Activated CD8-positive, alpha-beta memory T cell treated with anti-CD3 and anti-CD28 coated beads, Interleukin-2, amount 50 U/mL, for 48 hours (primary cell): ENCODE data around the gene TPM3.

Source experiments
- DNase-seq: peaks from one replicate; pipeline ENCODE4 v3.0.0-alpha.2; 2020

Gene TPM3

DNA sequence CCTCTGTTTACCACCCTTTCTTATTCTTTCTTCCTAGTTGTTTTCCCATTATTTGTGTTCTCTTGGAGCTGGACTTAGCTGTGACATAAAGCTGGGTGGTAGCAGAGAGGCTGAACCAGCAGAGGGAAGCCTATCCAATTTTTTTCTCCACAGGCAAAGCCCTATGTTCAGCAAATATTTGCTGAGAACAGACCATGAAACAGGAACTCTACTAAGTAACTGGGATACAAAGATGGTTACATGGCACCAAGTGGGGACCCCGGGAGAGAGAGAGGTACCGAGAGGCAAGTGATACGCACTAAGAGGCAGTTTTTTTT, 7.6 kb upstream of the TPM3 start:
- DNase-seq: no peak

DNA sequence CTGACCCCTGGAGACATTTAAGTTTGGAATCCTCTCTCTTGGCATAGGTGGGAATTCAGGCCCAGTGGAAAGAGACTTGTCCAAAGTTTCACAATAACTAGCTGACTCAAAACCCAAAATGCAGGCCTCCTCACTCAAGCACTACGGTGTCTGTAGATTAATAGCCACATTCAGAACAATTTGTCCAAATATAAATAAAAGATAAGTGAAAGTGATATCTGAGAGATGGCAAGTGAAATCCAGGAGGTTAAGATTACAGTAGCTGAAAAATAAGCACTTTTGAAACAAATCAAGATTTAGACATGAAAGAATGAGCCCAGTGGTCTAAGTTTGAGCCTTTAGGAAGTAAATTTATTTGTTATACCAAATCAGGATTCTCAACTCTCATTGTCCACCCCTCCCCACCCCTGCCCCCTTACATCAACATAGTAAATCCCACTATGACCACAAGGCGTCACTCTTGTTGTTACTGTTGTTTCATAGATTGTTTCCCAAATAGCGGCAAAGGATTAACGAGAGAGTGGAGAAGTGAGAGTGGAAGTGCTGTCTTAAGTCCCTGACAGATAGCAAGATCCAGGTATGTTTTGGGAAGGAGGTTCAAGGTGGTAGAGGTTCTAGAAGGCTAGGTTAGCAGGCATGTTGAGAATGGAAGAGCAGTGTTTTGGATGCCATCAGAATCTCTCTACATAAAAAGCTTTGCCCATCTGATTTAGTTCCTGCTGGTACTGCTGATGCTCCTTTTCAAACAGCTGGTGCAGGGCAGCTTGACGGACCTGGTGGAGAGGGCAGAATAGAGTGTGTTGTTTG, 7.1 kb upstream of the TPM3 start:
- no peak for DNase-seq

DNA sequence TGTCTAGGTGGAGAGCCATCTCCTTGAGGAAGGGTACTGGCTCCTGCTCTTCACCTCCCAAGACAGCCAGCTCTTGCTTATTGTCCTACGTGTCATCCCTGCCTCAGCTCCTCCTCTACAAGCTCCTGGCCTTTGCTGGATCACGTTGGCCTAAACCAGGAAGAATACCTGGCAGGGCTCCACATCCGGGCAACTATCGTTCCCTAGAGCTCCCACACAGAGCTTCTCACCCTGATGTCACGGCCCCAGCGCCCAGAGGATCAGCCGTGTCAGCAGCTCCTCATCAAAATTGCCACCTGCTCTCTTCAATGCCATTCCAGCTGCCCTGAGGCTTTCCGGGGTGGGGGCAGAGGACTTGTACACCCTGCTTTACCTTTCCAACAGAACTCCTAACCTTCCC, 1.9 kb upstream of the TPM3 start:
- DNase-seq: no peak

DNA sequence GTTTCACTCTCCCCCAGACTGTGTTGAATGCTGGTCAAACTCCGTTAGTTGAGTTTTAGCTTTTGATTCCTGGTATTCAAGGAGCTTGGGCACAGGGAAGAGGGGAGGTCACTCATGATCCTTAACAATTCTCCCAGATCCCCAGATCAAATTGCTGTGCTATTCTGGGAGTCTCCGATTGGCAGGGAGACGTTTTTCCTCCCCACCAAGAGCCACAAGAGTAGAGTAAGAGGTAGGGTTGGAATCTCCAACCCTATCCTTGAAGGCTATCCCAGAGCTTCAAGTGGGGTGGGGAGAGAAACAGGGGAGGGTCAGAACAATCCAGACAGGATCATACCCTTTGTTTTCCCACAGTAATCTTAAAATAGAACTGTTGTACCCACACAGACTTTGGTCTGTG, 576 bp upstream of the TPM3 start:
- no peak for DNase-seq

DNA sequence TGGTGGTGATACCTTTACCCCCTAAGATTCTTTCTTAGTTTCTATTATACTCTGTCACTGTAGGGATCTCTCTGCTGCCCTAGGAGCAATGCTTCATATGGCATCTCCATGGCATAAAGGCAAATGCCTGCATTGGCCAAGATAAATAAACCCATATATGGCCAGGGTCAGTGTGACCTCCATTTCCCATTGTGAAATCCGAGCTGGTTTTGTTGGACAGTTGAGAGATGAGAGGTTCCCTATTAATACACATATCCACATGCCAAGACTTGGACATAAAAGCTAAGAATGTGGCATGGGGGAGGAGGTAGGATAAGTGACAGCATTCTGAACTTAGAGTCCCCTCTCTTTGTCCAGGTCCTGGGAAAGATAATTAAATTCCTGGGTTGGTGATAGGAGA, 1.4 kb downstream of the TPM3 start:
- DNase-seq: no peak

DNA sequence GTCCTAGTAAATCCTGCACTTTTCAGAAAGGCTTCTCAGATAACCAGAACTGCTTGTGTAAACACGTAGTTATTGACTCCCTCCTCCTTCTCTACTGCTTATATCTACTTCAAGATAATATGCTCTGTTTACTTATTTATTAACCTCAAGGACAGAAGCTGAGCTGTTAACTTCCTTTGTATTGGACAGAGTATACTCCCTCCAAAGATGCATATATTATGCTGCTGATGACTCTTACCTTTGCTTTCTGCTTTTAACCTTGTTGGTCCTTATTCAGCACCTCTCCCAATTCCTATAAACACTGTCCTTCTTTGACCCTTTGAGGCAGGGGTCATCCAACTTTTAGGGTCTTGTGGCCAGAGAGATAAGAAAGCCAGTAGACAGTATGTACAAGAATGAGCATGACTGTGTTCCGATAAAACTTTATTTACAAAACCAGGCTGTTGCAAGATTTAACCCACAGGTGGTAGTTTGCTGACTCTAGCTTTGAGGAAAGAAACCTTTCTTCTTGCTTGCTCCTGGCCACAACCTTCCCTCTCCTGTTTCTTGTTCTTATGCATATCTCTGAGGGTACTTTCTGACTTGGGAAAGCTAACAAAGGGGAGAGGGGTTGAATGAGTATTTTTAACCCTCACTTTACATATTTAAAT, 4.9 kb downstream of the TPM3 start:
- DNase-seq: no peak

DNA sequence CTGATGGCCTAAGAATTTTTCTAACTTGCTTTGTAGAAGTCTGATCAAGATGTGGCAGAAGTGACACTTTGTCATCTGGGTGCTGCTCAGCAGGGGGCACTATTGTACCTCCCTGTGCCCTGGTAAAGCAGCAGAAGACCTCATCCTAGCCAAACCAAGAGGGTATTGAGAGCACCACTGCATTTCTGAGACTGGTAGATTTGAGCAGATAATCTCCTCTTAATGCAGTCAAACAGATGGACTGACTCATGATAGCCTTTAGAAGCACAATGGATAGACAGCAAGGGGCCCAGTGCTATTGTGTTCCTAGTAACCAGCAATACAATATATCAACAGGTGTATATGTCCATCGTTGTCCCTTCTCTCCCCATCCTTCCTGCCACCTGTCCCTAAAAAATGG, 5.7 kb downstream of the TPM3 start:
- DNase-seq: peak; percentile 82

DNA sequence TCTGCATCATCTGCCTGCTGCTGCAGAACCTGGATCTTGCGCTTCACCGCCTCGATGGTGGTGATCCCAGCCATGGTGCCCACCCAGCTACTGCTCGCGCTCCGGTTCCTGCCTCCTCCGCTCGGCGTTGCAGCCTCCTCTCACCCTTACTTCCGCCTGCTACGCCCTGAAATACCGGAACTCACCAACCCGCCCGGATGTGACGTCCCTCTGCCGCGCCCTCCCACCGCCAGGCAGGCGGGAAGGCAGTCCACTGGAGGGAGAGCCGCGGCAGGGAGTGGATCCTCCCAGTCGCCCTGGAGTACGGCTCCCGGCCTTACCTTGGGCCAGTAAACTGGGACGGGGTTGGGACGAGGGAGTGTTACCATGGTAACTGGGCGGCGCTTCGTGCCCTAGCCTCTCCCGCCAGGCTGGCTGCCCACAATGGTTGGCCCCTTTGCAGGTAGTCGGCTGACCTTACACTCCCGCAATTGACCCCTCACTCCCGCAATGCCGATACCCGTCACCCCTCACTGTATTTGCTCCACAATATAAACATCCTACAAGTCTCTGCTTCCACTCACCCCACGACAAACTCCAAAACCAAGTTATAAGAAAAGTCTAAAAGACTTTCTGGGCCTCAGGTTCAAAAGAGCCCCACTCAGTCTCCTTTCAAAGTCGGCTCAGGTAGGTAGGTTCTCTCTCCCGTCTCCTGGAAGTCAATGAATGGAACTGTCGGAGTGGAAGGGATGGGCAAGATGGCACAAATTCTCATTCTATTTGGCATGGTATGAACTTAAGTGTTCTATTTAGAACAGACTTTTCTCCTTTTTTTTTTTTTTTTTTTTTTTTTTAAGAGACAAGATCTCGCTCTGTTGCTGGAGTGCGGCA, 8.6 kb downstream of the TPM3 start:
- DNase-seq: peak; percentile 98

DNA sequence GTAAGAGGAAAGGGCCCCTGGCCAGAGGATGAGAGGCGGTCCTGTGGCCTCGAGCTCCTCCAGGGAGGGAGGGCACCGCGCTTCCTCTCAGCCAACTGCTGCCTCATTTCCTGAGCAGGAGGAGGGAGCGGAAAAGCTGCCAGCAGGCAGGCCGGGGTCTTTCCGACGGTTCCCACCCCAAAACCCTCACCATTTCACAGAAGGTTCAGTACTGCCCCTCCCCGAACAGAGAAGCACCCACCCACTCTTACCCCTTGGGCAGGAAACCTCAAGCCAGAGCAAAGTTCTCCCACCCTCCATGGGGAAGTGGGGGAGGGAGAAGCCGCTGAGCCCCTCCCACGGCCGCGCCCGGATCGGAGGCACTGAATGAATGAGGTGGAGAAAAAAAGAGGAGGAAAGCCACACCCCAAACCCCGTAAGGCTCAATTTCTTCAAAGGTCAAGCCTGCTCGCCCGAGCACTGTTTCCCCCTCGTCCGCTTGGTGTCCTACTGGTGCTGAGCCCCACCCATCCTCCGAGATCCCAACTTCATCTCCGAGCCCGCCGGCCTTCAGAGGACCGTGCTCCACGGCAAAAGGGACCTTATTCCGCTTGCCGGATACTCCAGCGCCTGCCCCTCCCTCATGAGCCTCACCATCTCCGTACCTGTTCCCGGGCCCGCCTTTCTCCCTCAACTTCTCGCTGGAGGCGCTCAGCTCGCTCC, 9.4 kb downstream of the TPM3 start:
- peak; percentile 87 for DNase-seq

DNA sequence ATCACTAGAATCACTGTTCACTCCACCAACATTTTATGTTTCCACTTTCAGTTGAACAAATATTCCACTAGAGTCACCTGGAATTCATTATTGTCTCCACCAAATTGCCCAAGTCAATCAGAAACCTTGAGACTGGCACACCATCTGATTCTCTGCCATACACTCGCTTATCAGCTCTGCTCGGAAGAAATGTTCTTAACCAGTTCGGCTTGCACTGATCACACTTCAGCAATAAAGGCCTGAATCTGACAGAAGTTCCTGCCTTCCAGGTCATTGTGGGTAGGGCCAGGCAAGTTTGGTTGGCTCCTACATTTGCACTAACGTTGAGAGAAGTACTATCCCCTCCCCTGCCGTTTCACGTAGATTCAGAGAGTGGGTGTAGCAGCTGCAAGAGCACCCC, 10.0 kb downstream of the TPM3 start:
- no peak for DNase-seq

DNA sequence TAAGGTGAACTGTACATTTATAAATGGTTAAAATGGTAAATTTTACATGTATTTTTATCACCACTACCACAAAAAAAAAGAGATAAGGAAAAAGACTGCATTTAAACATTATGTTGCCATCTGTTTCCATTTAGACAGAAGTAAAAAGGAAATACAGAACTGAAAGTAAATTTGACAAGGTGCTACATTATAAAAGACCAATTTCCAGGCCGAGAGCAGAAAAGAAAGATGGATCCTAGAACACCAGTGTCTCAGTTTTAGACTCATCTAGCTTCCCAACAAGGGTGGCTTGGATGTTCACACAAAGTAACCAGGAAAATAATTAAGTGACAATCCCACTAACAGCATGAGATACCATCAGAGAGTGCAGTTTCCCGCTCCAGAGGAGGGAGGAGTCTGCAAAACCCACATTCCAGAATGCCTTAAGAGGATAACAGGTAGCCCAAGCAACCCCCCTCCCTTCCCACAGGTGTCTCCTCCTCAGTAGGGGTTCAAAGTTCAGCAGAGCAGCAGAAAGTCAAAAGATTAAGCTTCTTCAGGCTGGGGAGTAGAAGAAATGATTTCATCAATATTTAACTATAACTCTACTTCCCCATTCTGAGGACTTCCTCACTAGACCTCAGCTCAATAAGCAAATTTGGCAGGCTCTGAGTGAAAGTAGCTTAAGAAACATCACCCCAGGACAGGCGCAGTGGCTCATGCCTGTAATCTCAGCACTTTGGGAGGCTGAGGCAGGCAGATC, 11.8 kb downstream of the TPM3 start:
- no peak for DNase-seq

DNA sequence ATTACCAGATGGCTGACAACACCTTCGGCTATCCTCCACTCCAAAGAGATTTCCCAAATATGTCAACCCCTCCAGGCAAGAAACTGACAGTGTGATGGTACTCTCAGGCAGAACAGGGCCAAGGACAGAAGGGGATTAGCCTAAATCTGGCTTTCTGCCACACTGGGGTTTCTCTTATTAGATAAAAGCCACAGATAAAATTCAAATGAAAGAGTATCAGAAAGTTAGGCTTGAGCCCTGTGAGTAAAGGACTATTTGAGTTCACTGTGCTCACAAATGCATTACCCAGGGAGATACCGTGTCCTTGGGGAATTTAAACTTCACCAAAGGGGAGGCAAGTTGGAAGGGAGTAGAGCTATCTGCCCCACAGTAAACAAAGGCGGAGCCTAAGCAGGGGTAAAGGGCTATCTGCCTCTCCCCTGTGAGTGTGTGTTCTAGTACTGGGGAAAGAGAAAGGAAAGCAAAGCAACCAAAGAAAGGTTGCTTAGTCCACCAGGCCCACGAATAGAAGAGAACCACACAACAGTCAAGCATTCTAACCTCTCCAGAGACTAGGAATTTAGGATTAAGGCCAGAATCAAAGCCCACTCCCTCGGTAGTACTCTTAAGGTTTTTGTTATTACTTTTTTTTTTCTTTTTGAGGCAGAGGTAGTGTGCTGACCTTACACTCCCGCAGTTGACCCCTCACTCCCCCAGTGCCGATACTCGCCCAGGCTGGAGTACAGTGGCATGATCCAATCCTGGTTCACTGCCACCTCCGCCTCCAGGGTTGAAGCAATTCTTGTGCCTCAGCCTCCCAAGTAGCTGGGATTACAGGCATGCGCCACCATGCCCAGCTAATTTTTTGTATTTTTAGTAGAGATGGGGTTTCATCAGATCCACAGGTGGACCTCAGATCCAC, 12.7 kb downstream of the TPM3 start:
- DNase-seq: no peak

DNA sequence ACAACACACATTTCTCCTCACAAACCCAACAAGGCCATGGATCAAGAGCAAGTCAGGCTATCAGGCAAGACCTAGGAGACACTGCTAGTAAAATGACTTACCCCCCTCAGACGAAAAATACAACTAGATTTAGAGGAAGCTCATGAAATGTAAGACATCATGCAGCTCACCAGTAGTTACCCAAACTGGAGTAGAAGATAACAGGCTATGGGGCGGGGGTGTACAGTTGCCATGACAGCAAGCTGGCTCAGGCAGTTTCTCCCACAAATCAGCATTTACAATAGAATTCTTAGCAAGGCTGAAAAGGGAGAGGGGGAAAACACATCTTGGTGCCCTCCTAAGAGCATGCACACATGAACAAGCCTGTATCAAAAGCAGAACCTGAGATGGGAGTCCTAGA, 13.9 kb downstream of the TPM3 start:
- no peak for DNase-seq

DNA sequence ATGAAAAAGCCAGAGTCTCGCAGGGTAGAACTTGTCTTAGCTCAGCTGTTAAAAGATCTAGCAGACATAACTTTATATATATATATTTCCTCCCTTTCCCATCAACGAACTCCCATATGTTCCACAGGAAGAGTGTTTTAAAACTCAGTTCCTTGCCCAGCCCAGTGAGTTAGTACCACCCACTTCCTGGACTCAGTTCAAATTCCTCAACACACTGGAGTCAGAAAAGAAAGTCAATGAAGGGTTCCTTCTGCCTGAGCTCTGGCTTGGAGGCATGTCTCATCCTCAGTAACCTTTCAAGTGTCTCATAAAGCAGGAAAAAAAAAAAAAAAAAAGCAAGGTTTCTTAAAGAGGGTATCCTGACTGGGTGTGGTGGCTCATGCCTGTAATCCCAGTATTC, 15.6 kb downstream of the TPM3 start:
- no peak for DNase-seq

DNA sequence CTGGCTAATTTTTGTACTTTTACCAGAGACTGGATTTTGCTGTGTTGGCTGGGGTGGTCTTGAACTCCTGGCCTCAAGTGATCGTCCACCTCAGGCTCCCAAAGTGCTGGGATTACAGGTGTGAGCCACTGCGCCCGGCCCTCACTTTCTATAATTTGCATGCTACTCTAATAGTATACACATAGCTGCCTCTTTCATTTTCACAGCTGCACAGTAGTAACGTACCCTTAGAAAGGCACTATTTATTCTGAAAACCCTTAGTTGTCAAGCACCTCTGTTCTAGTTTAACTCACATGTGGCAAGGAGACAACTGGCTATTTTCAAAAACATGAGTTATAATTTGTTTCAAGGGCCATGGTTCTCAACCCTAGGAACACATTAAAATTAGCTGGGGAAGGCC, 17.2 kb downstream of the TPM3 start:
- DNase-seq: no peak

DNA sequence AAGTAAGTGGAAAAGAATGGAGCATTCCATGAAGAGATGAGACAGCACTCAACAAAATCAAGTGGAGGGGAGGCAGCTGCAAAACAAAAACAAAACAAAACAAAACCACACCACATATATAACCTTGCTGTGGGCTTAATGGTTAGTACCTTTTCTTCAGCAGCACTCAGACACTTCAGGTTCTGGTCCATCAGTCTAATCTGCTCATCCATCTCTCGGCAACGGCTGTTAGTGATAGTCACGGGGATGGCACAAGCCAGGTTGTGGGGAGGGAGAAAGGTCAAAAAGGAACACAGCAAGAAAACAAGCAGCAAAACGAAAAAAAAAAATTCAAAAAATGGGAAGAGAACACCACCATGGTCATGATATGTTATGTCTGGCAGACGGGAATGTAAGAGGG, 20.0 kb downstream of the TPM3 start:
- no peak for DNase-seq

DNA sequence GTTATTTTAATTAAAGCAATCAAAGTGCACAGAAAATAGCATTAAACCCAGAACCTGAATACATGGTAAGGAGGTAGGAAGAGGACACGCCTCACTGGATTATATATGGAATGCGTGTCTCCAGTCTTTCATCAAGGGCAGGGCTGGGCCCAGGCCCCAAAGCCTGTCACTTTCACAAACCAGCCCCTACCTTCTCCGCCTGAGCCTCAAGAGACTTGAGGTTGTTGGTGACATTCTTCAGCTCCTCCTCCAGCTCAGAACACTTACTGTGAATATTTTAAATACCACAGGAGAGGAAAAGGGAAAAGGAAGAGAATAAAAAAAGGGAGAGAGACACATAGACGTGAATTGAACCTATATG, 20.7 kb downstream of the TPM3 start:
- DNase-seq: no peak

DNA sequence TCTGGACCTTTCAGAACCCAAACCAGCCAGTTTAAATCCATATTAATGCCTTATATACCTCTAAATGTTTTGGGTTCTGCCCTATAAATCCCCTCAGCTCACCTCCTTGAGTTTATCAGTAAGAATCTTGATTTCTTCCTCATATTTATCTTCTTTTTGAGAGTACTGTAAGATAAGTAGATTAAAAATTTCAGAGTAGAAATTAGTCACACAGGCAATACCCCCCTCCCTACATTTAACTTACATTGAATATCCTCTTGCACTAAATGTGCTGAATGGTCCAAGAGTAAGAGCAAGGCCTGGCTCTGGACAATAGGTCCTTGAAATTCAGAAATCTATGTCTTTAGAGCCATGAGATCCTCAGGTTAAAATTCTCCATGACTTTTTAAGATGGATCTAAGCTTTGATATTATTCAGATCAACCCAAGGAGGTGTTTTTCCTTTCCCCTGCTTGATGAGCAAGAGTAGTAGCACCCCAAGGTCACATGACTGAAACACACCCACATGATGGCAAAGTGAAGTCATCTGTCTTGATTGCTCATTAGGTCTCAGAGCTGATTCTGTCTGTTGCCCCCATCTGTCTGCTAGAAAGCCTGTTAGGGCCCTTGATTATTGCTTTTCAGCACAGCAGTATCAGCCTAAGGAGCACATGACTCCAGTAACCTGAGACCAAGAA, 21.2 kb downstream of the TPM3 start:
- DNase-seq: no peak

DNA sequence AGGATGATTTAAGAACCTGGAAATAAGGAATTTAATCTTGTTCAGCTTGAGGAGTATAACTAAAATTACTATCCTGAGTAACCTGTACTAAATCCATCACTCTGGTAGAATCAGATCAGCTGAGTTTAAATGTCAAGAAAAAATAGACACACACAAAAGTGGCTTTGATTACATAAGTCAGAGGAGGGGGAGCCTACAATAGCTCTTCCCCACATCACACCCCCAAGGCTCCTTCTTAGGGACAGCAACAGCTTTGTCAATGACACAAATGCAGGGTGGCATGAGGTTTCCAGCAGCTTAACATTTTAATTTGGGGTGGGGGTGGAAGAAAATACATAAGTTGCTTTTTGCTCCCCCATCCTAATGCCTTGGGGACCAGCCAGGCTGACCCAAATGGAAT, 24.4 kb downstream of the TPM3 start:
- DNase-seq: no peak

DNA sequence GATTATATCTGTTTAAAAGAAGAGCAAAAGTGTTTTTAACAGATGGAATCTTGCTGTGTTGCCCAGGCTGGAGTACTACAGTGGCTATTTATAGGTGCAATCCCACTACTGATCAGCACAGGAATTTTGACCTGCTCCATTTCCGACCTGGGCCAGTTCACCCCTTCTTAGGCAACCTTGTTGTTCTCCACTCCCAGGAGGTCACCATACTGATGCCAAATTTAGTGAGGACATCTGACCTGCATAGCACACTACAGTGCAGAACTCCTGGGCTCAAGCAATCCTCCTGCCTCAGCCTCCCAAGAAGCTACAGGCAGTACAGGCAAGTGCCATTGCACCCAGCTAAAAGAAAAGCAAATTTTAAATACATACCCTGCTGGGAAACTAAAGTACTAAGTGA, 25.7 kb downstream of the TPM3 start:
- no peak for DNase-seq

DNA sequence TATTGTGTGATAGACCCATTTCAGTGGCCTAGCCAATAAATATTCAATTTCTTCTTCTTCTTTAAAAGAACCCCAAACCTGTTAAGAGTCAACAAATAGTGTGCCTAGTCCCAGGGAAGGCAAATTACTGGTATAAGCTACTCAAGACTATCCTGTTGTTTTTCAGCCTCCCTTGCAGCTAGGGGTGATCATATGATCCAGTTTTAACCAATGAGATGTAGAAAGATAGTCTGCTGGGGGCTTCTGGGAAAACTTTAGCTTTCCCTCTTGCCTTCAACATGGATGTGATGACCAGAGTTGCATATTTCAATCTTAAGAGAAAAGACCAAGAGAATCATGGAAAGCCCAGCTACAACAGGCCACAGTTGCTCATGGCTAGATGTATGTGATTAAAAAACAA, 32.3 kb downstream of the TPM3 start:
- DNase-seq: no peak
